ENCODE measurements around the gene JAKMIP1. TPM values are rescaled to one million over a fixed set of nuclear protein-coding genes. Genes with fewer than 3 reads are reported as not detected.

The JAKMIP1 gene
- polyA plus RNA-seq, 1 experiment = not detected

- TF ChIP-seq CTCF (IDR thresholded peaks at IDR 0.05; ENCODE audit: low read depth, low read length) = no peak
- Histone ChIP-seq H3K27me3 (ENCODE audit: control insufficient read depth, insufficient read depth, low read length) (no peaks in the 10 kb centered on the region), H3K9me3 (ENCODE audit: control insufficient read depth, insufficient read depth, low read length) (peaks cover 18% of the 10 kb centered on the region; the same call in 1 of the 2 replicates), H3K27ac (ENCODE audit: low read depth, low read length) (no peak overlapping the region), H3K4me3 (ENCODE audit: low read depth, low read length) (no peak overlapping the region)
- ChIA-PET POLR2A (no interaction called here), CTCF (no interaction called here)
- no peak for DNase-seq (ENCODE audit: low read depth, low spot score)
These were observed 151.8 kb downstream of the JAKMIP1 start for GRCh38 chr4:6048537-6048936.

- Histone ChIP-seq H3K27me3 (ENCODE audit: control insufficient read depth, insufficient read depth, low read length) (no peaks in the 10 kb centered on the region), H3K4me3 (ENCODE audit: low read depth, low read length) (no peak overlapping the region), H3K27ac (ENCODE audit: low read depth, low read length) (no peak overlapping the region), H3K9me3 (ENCODE audit: control insufficient read depth, insufficient read depth, low read length) (peaks cover 24% of the 10 kb centered on the region; the same call in 1 of the 2 replicates)
- CTCF ChIA-PET = no interaction called here
- POLR2A ChIA-PET = no interaction called here
- DNase-seq (ENCODE audit: low read depth, low spot score) = no peak
- no peak for TF ChIP-seq CTCF (IDR thresholded peaks at IDR 0.05; ENCODE audit: low read depth, low read length)
These were observed 153.1 kb downstream of the JAKMIP1 start for GRCh38 chr4:6047130-6047673.

- Histone ChIP-seq H3K4me3 (ENCODE audit: low read depth, low read length) (no peak overlapping the region), H3K27ac (ENCODE audit: low read depth, low read length) (no peak overlapping the region), H3K27me3 (ENCODE audit: control insufficient read depth, insufficient read depth, low read length) (no peaks in the 10 kb centered on the region), H3K9me3 (ENCODE audit: control insufficient read depth, insufficient read depth, low read length) (peaks cover 24% of the 10 kb centered on the region; the same call in 1 of the 2 replicates)
- ChIA-PET CTCF (no interaction called here), POLR2A (no interaction called here)
- no peak for DNase-seq (ENCODE audit: low read depth, low spot score)
- no peak for TF ChIP-seq CTCF (IDR thresholded peaks at IDR 0.05; ENCODE audit: low read depth, low read length)
These were observed 153.7 kb downstream of the JAKMIP1 start for GRCh38 chr4:6046526-6047129.

GRCh38 chr4:6044805-6045204 lies 155.5 kb downstream of the JAKMIP1 start:
- CTCF ChIA-PET = no interaction called here
- TF ChIP-seq CTCF (IDR thresholded peaks at IDR 0.05; ENCODE audit: low read depth, low read length) = no peak
- Histone ChIP-seq H3K9me3 (ENCODE audit: control insufficient read depth, insufficient read depth, low read length) (peaks cover 24% of the 10 kb centered on the region; the same call in 1 of the 2 replicates), H3K4me3 (ENCODE audit: low read depth, low read length) (no peak overlapping the region), H3K27ac (ENCODE audit: low read depth, low read length) (no peak overlapping the region), H3K27me3 (ENCODE audit: control insufficient read depth, insufficient read depth, low read length) (no peaks in the 10 kb centered on the region)
- DNase-seq (ENCODE audit: low read depth, low spot score) = no peak
- POLR2A ChIA-PET = no interaction called here

GRCh38 chr4:6044276-6044675 lies 156.1 kb downstream of the JAKMIP1 start:
- Histone ChIP-seq H3K27ac (ENCODE audit: low read depth, low read length) (no peak overlapping the region), H3K9me3 (ENCODE audit: control insufficient read depth, insufficient read depth, low read length) (peaks cover 23% of the 10 kb centered on the region; the same call in 1 of the 2 replicates), H3K4me3 (ENCODE audit: low read depth, low read length) (no peak overlapping the region), H3K27me3 (ENCODE audit: control insufficient read depth, insufficient read depth, low read length) (no peaks in the 10 kb centered on the region)
- DNase-seq (ENCODE audit: low read depth, low spot score) = no peak
- no peak for TF ChIP-seq CTCF (IDR thresholded peaks at IDR 0.05; ENCODE audit: low read depth, low read length)
- POLR2A ChIA-PET = no interaction called here
- CTCF ChIA-PET = no interaction called here

Data from AG04450 (cell line).